ENCODE results near the gene POLDIP3.

The POLDIP3 gene

DNA sequence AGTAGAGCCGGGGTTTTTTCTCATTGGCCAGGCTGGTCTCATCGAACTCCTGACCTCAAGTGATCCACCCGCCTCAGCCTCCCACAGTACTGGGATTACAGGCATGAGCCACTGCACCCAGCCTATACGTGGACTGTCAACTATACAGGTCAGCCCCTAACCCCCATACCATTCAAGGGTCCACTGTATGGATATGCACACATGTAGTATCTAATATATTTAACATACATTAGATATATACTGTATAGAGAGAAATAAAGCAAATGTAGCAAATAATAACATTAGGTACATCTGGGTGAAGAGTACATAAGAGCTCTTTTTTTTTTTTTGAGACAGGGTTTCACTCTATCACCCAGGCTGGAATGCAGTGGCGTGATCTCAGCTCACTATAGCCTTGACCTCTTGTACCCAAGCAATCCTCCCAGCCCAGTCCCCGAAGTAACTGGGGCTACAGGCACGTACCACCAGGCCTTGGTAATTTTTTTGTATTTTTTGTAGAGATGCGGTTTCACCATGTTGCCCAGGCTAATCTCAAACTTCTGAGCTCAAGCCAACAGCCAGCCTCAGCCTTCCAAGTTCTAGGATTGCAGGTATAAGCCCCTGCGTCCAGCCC lies 27.2 kb upstream of the POLDIP3 start:
- DNase-seq, result no peak

DNA sequence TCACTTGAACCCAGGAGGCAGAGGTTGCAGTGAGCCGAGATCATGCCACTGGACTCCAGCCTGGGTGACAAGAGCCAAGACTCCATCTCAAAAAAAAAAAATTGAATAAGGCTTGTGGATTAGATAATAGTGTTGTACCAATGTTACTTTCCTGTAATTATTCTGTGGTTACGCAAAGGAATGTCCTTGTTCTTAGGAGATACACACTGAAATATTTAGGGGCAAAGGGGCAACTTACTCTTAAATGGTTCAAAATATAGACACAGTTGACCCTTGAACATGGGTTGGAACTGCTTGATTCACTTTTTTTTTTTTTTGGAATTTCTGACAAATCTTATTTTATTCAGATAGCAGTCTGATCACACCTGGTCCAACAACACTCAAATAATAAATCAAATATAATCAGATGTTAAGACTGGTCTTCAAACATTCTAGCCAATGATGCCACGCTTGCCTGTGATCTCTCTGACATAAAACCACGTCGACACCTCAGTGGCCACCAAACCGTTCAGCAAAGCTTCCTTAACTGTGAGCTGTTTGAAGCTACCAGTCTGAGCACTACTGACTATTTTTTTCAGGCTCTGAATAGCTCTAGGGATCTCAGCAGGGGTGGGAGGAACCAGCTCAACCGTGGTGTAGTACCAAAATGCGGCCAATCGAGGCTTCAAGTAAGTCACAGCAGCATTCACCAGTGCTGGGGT lies 25.0 kb upstream of the POLDIP3 start:
- no peak for DNase-seq

DNA sequence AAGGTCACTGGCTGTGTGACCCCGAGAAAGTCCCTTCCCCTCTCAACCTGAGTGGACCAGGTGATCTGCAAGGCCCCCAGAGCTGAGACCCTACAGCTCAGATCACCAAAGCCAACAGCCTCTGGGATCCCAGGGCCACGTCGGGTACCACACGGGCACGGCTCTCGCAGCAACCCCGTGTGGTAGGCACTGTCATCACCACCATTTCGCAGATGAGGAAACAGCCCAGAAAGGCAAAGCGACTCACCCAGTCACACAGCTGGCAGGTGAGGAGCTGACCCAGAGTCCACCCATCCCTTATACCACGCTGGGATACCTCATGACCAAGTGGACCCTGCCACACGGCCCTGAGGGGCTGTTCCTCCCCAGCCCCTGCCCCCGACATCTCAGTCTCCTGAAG lies 22.9 kb upstream of the POLDIP3 start:
- DNase-seq, result no peak

DNA sequence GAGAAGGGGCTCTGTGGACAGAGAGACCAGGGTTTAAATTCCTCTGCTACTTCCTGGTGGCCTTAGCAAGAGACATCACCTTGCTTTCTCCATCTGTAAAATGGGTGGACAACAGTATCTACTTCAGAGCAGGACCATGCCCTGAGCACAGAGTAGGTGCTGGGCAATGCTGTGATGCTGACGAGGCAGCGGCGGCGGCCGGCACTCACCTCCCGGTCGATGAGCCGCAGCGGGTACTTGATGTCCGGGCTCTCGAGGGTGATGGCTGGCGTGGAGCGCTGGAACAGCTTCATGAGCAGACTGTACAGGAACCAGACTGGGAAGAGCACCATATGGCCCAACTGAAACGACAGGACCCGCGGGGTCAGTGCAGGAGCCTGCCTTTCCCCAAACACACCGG lies 21.8 kb upstream of the POLDIP3 start:
- DNase-seq, result no peak

DNA sequence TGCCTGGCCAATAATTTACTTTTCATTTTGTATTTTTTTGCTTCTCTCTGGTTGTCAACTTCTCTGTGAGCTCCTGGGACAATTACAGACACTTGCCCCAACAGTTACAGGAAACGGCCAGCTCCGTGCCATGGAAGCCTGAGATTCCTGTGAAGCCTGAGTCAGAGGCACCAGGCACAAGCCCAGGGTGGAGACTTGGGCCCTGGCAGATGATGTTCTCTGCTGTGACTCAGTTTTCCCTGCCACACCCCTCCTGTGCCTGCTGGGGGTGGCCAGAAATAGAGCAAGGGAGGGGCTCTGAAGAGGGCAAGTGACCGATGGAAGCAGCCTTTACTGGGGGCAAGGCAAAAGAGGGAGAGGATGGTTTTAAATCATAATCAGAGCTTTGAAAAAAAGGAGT lies 20.8 kb upstream of the POLDIP3 start:
- DNase-seq, result no peak

- DNase-seq, result no peak
Measured at GRCh38 chr22:42633013-42633412, 18.3 kb upstream of the POLDIP3 start.

DNA sequence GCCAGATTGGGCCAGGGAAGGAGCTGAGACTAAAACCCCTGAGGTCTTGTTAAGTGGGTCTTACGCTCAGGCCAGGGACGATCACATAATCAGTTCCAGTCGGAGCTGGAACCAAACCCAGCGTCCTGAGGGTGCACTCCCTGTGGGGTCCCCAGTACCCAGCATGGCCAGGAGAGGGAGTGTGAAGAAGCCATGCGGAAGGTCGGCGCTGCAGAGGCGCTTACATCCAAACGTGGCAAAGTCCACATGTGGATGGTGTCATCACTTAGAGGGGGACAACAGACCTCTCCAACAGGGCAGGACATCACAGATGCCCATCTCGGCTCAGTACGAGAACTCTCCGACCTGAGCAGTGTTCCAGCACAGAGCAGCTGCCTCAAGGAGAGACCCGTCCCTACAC lies 17.4 kb upstream of the POLDIP3 start:
- no peak for DNase-seq

GRCh38 chr22:42630901-42631602 lies 16.4 kb upstream of the POLDIP3 start:
- DNase-seq, result no peak

- DNase-seq, result no peak
Measured at GRCh38 chr22:42630211-42630610, 15.5 kb upstream of the POLDIP3 start.

DNA sequence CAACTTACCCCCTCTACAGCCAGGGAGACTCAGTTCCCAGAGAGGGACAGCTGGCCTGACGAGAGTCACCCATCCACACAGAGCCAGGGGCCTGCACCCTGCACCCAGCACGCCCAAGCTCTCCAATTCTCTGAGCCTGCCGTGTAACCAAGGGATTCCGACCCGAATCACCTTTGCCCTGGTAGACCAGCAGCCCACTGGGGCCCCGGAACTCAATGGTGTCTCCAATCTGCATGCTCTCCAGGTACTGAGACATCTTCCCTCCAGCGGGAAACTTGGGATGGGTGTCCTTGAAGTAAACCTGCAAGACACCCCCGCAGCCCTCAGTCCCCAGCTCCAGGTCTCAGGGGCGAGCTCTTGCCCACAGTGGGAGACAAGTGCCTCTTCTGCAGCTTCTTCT lies 13.3 kb upstream of the POLDIP3 start:
- no peak for DNase-seq

GRCh38 chr22:42626951-42627625 lies 12.4 kb upstream of the POLDIP3 start:
- no peak for DNase-seq

DNA sequence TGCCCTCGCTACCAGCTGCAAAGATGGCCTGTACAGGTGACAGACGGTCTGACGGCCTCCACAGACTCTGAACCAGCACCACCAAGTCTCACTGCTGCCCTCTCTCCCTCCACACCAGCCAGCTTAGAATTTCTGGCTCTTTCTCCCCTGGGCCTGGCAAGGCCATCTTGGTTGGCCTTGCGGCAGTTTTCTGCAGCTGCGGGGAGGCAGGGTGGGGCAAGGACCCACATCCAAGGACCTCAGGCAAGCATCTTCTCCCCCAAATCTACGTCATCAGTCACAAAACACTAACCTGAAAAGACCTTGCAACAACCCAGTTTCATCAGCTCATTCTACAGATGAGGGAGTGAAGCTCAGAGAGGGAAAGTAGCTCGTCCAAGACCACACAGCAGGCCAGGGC lies 11.7 kb upstream of the POLDIP3 start:
- DNase-seq, result no peak

GRCh38 chr22:42625416-42625815 lies 10.7 kb upstream of the POLDIP3 start:
- no peak for DNase-seq

DNA sequence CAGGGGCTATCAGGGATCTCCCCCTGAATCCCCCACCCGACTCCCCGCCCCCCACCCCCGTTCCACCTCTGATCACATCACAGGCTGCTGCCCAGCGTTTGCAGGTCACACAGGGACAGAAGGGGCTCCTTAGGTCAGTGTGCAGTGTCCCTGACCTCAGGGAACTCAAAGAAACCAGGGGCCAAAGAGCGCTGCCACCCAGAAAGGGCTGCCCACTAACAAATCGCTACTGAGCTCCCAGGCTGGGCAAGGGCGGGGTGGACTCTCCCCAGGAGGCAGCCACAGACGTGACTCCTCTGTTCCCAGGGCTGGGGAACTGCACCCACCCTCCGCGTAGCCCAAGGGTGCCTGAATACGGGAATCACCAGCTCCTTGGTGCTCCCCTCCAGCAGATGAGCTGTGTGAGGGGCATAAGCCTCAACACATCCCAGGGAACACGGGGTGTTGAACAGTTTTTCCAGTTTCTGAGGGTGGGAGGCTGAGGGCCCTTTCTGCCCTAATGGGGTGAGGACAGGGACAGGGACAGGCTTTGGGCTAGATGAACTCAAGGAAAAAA lies 9.9 kb upstream of the POLDIP3 start:
- no peak for DNase-seq

- DNase-seq, result no peak
Measured at GRCh38 chr22:42623756-42624441, 9.2 kb upstream of the POLDIP3 start.

DNA sequence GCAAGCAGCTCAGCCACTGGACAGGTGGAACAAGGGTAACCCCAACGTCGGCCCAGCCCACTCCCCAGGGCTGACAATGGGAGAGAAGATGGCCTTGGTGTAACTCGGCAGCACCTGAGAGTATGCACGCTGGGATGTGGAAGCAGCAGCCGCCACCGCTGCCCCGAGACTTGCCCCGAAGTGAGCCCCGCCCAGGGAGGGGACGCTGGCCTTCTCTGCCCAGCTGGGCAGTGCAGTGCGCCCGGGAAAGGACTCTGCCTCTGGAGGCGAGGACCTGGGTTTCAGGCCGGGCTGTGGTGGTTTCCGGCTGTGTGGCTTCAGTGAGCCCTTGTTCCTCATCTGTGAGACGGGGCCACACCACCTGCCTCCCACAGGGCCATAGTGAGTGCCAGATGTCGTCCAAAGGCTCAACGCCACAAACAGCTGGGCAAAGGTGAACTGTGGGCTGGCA lies 8.6 kb upstream of the POLDIP3 start:
- no peak for DNase-seq

DNA sequence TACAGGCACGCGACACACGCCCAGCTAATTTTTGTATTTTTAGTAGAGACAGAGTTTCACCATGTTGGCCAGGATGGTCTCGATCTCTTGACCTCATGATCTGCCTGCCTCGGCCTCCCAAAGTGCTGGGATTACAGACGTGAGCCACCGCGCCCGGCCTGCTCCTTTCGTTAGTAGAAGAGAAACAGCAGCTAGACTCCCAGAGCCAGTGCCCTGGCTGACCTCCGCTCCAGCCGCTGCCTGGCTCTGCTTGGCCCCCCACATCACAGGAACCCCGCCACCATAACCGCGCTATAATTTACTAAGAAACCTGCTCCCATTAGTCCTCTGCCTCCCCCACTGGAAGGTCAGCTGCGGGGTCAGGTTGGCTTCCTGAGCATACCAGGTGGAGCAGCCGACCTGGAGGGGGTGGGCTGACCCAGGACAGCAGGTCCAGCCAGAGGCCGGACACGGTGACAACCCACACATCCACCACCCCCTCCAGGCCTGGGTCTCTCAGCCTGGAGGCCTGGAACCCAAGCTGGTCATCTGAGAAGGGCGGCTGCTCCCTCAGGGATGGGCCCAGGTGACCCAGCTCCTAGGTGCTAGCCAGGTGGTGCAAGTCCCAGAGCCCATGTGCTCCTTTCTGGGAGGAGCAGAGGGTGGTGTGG lies 7.5 kb upstream of the POLDIP3 start:
- DNase-seq, result no peak

GRCh38 chr22:42621505-42622002 lies 6.9 kb upstream of the POLDIP3 start:
- peak; percentile 67 for DNase-seq

DNA sequence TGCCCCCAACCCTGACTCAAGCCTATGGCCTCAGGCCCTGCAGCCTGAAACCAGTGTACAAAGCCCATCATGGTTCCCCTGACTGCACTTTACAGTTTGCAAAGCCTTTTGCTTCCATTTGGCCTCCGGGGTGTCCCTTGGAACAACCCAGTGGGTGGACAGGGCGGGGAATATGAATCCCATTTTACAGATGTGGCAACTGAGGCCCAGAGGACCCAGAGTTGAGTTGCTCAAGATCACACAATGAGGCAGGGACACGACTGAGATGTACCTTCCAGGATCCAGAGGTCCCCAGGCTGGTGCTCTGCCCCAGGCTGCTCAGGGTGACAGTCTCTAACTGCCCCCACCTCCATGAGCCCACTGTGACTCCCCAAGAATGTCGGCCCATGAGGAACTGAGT lies 5.4 kb upstream of the POLDIP3 start:
- no peak for DNase-seq

GRCh38 chr22:42619261-42620063 lies 4.8 kb upstream of the POLDIP3 start:
- DNase-seq, result no peak

Measured in retina (tissue), 1 donor.